Stimulated activated CD8-positive, alpha-beta memory T cell treated with anti-CD3 and anti-CD28 coated beads, Interleukin-4, amount 100 ng/mL, for 48 hours (primary cell): ENCODE results near the gene NKRF.
"Not testable (repeated sequence)": the region's sequence is repeated elsewhere in the genome, so short reads cannot be mapped to it uniquely, and the experiment has no call there.

Source experiments
- DNase-seq: peaks from one replicate; pipeline ENCODE4 v3.0.0-alpha.2; 2020

Gene NKRF

DNA sequence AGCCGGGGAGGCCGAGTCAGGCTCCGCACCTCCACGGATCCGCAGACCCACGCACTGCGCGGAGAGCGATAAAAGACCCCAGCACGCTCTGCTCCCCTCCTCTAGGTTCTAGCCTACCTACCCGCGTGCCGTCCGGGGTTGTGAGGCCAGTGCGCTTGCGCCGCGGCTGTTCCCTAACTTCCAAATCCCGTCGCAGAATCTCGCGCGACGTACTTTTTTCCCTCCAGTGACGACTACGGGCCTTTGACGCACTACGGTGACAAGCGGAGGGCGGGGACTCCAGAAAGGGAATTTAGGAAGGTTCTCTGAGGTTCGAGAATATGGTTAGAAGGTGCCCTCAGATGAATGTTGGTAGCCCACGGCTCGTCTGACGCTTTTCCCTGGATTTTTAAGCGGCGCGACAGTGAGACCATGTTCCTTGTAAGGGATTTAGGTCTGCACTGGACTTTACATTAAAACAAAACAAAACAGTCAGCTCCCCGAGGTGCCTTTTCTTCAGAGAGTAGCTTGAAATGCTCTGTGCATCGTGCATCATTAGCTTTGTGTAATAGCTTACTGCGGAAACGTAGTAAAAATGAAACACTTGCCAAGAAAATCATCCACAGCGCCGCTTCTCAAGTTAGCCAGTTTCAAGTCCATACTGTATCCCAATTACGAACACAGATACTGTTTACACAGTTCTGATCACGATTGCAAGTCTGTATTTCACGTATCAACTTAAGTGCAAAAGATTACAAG lies at the start of gene NKRF:
Gene NKRF, minus strand, starts transcription at position 145 of the 738 bp plus-strand sequence.
- DNase-seq: peak; percentile 90

DNA sequence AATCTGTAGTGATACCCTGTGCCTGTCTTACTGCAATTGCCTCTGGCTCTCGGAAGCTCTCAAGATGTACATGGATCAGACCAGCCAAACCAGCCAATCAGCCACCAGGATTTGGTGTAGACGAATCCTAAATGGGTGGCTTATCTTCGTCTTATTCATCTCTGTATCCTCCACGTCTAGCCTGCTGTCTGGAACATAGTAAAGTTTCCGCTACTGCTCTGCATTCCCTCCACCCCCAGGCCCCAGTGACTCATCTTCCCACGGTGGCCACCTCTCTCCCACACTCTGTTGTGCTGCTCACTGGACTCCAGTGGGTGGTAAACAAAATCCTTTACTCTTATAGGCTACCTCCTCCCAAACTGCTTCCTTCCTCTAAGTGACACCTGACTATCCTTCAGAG lies 48.9 kb upstream of the NKRF start:
- peak; percentile 73 for DNase-seq

DNA sequence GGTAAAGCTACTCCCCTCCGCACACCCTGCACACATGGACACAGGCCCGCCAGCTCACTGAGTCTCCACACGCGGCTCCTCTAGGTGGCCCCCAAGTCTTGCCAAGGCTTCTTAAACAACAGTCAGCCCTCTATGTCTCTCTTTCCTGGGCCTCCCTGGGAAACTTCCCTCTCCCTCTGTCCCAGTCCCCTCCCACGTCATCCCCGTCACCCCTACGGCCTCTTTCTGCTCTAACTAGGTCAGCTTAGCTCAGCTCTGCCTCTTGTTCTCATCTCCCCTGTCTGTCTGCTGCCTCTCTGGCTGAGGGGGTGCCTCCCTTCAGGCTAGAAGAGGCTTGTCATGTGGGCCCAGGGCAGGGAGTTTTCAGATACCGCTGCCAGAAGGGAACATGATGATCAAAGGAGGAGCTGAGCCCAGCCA lies 47.9 kb upstream of the NKRF start:
- DNase-seq: no peak

DNA sequence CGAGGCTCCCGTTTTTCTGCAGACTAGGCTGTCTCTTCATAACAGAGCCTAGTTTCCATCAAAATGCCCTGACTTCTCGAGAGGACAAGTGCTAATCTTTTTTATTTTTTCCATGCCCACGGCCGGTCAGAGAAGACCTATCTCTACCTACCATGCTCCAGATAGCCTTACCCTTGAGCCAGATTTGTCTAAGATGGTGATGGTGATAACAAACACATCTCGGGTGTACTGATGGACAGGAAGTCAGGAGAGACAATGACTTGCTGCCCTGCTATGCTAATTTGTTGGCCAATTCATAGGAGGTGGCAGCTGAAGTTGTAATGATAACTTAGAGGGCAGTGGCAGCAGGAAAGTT lies 42.2 kb upstream of the NKRF start:
- DNase-seq: no peak

DNA sequence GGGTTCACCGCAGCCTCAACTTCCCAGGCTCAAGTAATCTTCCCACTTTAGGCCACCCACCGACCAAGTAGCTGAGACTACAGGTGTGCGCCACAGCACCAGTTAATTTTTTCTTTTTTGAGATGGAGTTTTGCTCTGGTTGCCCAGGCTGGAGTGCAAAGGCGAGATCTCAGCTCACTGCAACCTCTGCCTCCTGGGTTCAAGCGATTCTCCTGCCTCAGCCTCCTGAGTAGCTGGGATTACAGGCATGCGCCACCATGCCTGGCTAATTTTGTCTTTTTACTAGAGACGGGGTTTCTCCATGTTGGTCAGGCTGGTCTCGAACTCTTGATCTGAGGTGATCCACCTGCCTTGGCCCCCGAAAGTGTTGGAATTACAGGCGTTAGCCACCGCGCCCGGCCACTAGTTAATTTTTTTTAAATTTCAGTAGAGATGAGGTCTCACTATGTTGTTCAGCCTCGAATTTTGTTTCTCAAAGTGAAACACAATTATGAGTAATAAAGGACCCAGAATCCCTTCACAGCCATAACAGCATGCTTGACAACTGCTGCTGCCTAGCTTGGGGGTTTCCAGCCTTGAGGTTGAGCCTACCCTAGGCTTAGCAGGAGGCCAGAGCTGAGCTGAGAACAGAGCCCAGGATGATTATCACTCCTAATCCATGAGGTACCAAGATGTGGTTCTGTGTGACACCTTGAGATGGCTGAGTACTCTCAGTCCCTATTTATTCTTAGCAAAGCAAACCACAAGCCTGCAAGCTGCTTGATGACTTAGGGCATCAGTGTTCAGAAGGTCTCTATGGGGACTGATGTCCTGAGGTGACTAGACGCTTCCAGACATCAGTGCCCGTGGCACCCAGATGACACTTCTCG lies 41.6 kb upstream of the NKRF start:
- peak; percentile 71 for DNase-seq

DNA sequence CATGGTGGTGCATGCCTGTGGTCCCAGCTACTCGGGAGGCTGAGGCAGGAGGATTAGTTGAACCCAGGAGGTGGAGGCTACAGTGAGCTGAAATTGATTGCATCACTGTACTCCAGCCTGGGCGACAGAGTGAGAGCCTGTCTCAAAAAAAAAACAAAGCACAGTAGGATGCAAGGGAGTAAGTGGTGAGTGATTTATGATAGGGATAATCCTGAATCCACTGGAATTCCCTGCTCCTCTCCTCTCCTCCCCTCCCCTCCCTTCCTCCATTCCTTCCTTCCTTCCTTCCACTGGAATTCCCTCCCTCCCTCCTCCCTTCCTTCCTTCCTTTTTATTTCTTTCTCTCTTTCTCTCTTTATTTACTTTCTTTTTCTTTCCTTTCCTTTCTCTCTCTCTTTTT lies 40.9 kb upstream of the NKRF start:
- DNase-seq: no peak

DNA sequence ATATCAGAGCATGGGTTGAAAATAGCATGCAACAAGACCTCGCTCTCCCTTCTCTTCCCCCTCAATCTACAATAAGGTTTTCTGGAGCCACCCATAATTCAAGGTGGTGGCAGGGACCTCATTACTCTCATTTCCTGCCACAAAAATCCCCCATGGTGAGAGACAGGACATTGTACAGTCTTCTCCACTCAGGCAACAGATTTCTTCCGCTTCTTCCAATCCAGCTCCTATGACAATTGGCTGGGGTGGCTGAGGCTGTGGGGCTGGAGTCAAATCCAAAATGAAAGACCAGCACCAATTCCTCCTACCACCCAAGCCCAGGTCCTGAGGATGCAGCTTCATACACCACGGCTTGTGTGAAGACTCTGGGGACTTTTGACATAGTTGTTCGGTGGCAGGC lies 40.3 kb upstream of the NKRF start:
- DNase-seq: no peak

DNA sequence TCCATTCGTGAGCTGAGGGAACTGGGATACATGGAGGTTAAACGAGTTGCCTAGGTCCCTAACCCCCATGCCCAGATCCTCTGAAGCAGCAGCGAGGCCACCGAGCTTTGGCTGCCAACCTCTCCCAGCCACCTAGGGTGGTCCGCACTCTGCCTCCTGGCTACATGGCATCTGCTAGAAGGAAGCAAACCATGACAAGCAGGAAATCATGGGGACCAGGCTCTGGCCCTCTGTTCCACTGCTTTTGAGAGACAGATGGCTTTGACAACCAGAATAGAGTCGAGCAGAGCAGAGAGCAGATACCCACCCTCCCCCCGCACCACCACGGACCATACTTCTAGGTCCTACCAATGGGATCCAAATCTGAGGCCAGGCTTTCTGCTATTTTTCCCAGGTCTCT lies 37.5 kb upstream of the NKRF start:
- no peak for DNase-seq

DNA sequence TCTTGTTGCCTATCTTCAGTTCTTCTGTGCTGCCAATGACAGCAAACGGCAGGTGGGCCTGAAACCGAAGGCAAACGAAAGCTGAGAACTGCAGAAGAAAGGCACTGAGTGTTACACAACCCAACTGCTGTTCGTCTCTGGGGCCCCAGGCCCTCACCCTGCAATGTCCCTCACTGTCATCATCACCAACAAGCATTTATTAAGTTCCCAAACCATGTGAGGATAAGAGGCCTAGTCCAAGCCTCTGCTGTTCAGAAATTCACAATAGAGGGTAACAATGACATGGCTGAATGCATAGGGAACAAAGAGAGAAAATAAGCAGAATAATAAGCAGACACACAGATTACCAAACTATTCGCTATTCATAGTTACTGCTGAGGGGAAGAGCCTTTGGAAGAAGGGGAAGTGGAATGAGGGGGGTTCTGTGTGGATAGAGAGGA lies 34.5 kb upstream of the NKRF start:
- DNase-seq: no peak

DNA sequence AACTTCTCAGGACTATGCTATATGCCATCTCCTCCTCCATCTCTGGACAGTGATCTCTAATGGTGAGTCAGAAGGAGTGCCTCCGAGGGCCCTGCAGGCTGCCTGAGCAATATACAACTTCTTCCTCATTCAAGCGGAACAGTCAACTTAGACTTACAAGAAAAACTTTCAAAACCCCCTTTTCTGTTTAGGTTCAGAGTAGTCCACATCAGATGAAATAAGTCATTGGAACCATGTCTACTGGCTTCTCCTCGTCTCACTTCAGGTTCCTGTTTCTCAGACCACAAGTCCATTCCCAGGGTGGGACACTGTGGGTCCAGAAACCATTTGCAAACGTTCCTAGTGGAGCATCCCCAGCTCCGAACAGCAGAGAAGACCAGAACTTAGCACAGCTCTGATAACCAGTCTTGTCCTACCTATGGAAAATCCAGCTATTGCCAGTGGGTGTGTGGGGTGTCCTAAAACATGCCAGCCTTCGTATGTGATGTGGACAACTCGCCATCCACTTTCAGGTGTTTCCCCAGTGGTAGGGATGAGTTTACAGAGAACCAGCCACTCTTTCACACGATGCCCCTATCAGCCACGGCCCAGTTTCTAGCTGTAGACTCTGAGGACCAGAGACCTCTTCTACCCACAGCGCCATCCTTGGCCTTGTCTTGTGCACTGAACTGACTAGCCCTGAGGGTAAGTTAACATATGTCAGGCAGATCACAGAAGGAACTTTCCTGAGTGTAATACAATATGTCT lies 32.7 kb upstream of the NKRF start:
- DNase-seq: no peak

DNA sequence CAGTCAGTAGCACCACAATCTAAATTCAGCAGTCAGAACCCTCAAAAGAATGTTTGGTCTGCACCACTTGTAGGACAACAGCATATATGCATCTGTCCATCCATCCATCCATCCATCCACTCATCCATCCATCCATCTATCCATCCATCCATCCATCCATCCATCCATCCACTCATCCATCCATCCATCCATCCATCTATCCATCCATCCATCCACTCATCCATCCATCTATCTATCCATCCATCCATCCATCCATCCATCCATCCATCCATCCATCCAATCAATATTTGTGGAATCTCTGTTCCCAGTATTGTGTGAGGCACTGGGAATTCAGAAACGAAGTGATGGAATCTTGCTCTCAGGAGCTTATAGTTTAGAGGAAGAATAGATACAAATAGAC lies 31.2 kb upstream of the NKRF start:
- not testable (repeated sequence) for DNase-seq

DNA sequence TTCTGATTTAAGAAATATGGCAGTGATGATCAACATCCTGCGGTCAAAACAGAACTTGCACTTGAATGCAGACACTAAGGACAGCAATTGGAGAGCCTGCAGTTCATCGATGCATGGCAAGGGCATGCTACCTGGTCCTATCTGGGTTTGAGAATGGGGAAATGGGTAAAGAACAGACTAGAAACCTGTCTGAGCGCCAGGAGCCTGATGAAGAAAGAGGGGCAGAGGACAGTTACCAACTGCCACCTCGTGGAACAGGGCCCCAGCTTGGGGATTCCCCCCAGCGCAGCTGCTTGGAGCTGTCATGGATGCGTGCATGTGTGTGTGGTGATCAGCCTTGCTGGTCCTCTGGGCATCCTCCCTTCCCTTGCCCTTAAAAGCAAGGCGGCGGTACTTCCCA lies 30.2 kb upstream of the NKRF start:
- no peak for DNase-seq

DNA sequence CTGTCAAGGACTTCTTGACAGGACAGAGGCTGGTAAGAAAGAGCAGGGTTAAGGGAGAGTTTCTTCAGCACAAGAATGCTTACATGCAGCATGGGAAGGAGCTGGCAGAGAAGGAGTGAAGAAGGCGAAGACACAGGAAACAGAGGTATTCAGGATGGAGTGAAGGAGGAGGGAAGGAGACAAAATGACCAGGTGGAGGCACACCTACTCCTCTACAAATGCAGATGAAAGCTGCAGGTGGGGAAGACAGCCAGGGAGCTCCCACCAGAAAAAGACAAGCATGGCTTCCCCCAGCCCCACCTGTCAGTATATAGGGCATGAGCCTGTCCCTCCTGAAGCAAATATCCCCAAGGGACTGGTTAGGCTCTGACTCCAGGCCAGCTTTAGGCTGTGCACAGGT lies 29.6 kb upstream of the NKRF start:
- DNase-seq: no peak

DNA sequence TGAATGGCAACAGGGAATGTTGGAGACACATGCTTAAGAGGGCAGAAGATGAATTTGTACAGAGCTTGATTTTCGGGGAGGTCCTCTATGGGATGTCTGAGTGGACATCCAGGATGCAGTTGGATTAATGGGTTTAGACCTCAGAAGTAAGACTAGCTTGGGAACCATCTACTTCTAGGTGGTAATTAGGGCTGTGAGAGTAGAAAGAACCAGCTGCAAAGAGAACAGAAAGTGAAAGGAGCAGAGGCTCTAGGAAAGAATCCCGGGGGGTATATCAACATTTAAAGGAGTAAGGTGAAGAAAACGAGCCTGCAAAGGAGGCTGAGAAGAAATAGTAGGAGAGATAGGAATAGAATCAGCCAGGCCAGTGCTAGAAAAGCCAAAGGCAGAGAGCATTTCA lies 29.0 kb upstream of the NKRF start:
- DNase-seq: no peak

DNA sequence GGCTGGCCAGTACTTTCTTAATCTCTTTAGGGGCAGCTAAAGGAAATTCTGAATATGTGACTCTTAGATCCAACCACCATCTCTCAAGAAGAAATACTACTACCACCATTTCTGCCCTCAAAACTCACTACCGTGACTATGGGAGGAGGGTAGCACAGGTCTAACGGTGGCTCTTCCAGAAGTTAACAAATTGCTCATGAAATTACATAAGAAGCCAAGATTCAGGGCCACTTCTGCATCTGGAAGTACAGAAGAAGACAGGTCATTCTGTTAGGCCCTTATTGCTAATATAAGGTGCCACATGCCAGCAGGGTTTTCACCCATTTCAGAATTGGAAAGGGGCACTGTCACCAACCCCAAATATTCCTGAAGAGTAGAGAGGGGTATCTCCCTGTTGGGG lies 19.6 kb upstream of the NKRF start:
- DNase-seq: no peak

DNA sequence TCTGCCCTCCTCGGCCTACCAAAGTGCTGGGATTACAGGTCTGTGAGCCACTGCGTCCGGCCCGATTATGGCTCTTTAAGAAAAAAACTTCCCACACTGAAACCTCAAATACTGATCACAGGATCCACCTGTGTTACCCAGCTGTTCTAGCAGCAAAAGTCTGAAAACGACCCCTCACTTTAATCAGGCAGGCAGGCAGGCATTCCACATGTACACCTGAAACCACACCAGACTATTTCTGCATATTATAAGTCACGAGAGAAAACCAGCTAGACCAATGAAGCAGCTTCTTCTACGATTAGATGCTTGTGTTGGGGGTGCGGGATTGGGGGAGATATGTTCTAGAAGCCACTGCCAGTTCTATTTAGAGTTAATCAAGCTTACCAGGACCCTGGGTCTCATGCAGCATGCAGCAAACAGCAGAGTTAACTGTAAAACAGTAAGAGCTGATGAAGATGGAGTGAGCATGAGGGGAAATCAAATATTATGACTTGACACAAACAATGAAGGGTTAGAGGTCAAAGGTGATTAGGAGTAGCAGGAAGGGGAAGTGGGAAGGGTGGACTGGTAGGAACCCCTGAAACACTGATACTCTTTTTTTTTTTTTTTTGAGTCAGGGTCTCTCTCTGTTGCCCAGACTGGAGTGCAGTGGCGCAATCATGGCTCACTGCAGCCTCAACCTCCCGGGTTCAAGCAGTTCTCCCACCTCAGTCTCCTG lies 18.9 kb upstream of the NKRF start:
- DNase-seq: no peak

DNA sequence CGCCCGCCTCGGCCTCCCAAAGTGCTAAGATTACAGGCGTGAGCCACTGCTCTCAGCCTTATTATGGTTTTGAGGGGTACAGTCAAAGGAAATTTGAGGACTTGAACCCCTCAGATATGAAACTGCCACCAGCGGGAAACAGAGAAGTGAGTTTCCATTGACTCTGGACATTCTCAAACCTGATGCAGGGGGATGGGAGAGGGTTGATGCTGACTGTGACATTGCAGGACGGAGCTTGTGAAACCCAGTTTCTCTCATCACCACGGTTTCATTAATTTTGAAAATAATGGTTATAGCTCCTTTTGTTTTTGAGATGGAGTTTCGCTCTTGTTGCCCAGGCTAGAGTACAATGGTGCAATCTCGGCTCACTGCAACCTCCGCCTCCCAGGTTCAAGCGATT lies 18.2 kb upstream of the NKRF start:
- no peak for DNase-seq

DNA sequence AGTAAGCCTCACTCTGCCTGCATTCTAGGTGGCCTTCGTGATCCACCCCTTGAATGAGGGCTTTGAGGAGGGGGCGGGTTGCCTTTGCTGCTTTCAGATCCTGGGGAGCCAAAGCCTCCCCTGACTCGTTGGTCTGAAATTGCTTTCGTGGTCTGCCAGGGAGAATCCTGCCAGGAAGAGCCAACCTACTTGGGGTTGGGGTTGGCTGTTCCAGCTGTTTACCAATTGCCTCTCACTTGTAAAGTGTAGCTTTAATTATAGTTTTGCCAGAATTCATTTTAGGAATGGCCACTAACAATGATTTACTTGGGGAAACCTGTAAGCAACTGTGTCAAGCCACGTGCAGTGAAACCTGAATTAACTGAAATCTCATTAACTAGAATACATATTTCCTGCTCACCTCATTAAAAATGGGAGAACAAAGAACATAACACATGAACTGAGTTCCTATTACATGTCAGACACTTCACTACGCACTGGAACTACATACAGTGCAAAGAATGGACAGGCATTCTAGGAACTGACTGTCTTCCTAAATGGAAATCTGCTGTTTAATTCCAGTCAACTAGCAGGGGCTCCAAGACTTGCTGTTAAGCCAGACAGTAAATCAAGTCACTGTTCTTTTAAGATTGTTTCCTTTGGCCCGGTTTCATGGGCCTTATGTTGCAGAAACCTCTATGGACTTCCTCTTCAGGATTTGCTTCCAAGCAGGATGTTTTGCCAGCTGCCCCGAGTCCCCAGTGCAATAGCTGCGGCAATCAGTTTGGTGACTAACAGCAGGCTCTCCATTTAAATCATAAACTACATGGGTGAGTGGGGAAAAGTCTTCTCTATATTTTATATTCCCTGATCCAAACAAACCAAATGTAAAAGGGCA lies 16.4 kb upstream of the NKRF start:
- DNase-seq: no peak

DNA sequence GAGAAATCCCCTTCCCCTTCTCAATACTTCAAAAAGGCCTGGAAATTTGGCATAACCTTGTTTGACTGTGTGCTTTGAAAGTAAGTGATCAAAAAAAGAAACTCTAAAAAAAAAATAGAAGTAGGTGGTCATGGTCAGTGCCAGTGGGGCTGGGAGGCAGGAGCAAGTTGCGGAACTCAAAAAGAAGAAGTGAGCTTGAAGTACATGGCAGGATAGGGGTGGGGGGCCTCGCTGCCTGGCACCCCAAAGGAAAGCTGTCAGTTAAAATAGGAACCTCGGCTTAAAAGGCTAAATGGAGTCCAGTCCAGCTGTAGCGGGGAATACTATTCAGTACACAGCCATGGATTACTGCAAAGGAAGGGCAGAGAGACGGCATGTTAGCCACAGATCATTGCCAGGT lies 12.2 kb upstream of the NKRF start:
- no peak for DNase-seq

DNA sequence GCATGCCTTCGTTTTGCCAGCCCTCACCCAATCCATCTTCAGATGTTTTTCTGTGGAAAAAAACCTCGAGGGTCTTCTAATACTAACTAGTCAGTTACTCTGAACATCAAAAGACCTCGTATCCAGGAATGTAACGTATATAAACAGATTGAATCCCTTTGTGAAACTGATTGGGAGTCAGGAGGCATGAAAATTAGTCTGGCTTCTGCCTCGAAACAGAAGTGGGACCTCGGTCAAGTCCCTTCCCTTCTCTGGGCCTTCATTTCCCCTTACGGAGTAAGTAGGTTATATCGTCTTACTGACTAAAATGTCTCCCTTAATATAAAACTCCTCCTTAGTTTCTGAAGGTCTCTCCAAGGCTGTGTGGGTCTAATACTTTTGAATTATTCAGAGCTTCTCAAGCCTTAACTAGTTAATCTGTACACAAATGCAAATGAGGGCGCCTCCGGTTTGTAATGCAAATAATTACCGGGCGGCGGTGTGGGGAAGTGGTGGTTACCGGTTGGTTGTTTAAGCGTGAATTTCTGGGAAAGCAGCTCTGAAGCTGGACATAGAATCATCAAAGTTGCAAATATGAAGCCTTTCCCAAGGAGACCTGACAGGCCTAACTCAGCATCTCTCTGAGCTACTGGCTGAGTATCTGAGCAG lies 11.4 kb upstream of the NKRF start:
- no peak for DNase-seq

DNA sequence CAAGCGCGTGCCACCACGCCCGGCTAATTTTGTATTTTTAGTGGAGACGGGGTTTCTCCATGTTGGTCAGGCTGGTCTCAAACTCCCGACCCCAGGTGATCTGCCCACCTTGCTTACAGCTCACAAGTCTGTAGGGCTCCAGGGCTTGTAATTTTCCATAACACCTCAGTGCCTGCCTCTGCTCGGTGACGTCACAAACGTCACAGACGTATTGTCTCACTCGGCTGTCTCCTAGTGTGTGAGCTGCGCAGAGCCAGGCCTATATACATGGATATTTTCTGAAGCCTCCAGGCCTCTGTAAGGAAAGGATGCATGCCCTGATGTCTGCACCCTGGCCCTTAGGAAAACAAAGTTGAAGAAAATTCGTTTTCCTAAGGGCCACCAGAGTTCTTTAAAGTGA lies 8.6 kb upstream of the NKRF start:
- no peak for DNase-seq

DNA sequence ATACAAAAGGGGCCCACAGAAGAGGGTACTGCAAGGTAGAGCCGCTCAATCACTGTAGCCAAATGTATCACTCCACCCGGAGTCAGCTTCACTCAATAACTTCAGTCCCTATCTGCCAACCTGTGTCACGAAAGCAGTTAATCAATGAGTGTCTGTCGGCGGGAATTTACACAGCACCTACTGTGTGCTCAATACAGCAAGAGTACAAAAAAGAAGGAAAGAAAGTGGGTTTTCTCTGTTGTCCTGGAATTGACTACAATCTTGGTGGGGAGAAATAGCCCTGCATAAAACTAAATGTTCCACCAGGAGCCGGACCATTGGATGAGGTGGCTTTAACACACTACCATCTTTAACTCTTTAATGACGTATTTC lies 780 bp upstream of the NKRF start:
- DNase-seq: no peak
